ENCODE data around the gene YES1. TPM values are rescaled to one million over a fixed set of nuclear protein-coding genes. Genes with fewer than 3 reads are reported as not detected.

Gene YES1
- total RNA-seq, 2 donors from 2014 or later: 88.5 to 116 TPM

DNA sequence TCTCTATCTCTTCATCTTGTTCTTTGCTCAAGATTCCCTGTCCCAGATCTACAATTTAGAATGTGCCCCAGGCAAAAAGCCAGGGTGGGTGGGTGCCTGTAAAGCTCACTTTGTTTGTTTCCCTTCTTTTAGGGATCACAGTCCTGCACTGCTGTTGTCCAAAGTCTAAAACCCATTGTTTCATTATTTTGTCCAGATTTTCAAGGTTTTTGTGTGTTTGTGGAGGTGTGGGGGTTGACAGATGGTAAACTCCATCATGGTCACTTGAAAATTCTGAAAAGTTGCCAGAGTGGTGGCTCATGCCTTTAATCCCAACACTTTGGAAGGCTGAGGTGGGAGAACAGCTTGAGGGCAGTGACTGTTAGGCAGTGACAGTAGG, 41.5 kb downstream of the YES1 start:
- Histone ChIP-seq H3K27ac (no peak overlapping the region), H3K4me3 (no peak overlapping the region), H3K9me3 (no peaks in the 10 kb centered on the region), H3K4me1 (replicated peaks) (no peaks in the 10 kb centered on the region), H3K27me3 (replicated peaks; ENCODE audit: insufficient read depth) (no peaks in the 10 kb centered on the region), H3K36me3 (no peaks in the 10 kb centered on the region)
- TF ChIP-seq, protein P1, sequence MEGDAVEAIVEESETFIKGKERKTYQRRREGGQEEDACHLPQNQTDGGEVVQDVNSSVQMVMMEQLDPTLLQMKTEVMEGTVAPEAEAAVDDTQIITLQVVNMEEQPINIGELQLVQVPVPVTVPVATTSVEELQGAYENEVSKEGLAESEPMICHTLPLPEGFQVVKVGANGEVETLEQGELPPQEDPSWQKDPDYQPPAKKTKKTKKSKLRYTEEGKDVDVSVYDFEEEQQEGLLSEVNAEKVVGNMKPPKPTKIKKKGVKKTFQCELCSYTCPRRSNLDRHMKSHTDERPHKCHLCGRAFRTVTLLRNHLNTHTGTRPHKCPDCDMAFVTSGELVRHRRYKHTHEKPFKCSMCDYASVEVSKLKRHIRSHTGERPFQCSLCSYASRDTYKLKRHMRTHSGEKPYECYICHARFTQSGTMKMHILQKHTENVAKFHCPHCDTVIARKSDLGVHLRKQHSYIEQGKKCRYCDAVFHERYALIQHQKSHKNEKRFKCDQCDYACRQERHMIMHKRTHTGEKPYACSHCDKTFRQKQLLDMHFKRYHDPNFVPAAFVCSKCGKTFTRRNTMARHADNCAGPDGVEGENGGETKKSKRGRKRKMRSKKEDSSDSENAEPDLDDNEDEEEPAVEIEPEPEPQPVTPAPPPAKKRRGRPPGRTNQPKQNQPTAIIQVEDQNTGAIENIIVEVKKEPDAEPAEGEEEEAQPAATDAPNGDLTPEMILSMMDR (IDR thresholded peaks at IDR 0.05): no peak
- TF ChIP-seq POLR2AphosphoS5 (IDR thresholded peaks at IDR 0.05) (no peak), POLR2A (IDR thresholded peaks at IDR 0.05) (no peak)
- intact Hi-C loops (cut with DNase I): no loop called here
- DNase-seq (ENCODE audit: low spot score): no peak

DNA sequence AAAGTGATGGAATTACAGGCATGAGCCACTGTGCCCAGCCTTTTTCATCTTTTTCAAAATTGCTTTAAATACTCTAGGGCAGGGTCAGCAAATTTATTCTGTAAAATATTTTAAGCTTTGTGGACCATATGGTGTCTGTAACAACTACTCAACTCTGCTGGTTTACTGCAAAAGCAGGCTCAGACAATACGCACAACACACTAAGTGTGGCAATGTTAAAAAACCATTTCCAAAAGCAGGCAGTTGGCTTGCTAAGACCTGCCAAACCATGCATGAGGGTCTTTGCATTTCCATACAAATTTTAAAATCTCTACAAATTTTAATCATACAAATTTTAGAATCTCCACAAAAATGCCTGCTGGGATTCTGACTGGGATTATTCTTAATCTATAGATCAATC, 44.1 kb downstream of the YES1 start:
- no peaks in the 10 kb centered on the region for H3K27me3 ChIP-seq (replicated peaks; ENCODE audit: insufficient read depth)
- H3K4me1 ChIP-seq (replicated peaks): no peaks in the 10 kb centered on the region
- no peaks in the 10 kb centered on the region for H3K9me3 ChIP-seq
- WGBS: 100% methylated on average over 1 of the region's 1 CpG
- H3K36me3 ChIP-seq: no peaks in the 10 kb centered on the region
- no peak overlapping the region for H3K27ac ChIP-seq
- intact Hi-C loops (cut with DNase I): no loop called here
- H3K4me3 ChIP-seq: no peak overlapping the region
- TF ChIP-seq, protein P1 (IDR thresholded peaks at IDR 0.05): no peak
- TF ChIP-seq POLR2A (IDR thresholded peaks at IDR 0.05) (no peak), POLR2AphosphoS5 (IDR thresholded peaks at IDR 0.05) (no peak)
- no peak for DNase-seq (ENCODE audit: low spot score)

DNA sequence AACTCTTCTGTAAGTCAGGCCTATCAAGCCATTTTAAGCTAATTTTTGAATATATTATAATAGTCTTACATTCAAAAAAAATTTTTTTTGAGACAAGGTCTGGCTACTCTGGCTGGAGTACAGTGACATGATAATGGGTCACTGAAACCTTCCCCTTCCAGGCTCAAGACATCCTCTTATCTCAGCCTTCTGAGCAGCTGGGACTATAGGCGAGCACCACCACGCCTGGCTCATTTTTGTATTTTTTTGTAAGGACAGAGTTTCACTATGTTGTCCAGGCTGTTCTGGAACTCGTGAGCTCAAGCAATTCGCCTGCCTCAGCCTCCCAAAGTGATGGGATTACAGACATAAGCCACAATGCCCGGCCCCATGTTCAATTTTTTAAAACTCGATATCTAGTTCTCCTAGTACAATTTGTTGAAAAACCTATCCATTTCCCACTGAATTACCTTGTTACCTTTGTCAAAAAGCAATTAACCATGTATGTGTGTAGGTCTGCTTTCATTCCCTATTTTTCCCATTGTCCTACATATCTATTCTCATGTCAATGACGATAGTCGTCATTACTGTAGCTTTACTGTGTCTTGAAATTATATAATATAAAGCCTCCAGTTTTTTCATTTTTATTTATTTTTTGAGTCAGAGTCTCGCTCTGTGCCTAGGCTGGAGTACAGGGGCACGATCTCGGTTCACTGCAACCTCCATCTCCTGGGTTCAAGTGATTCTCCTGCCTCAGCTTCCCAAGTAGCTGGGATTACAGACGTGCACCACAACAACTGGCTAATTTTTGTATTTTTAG, 44.8 kb downstream of the YES1 start:
- H3K27ac ChIP-seq: no peak overlapping the region
- H3K36me3 ChIP-seq: no peaks in the 10 kb centered on the region
- H3K27me3 ChIP-seq (replicated peaks; ENCODE audit: insufficient read depth): no peaks in the 10 kb centered on the region
- WGBS: 97% methylated on average over 12 of the region's 12 CpGs
- no peak overlapping the region for H3K4me3 ChIP-seq
- no peaks in the 10 kb centered on the region for H3K4me1 ChIP-seq (replicated peaks)
- intact Hi-C loops (cut with DNase I): no loop called here
- no peaks in the 10 kb centered on the region for H3K9me3 ChIP-seq
- TF ChIP-seq POLR2AphosphoS5 (IDR thresholded peaks at IDR 0.05) (no peak), POLR2A (IDR thresholded peaks at IDR 0.05) (no peak)
- TF ChIP-seq, protein P1 (IDR thresholded peaks at IDR 0.05): no peak
- DNase-seq (ENCODE audit: low spot score): no peak

DNA sequence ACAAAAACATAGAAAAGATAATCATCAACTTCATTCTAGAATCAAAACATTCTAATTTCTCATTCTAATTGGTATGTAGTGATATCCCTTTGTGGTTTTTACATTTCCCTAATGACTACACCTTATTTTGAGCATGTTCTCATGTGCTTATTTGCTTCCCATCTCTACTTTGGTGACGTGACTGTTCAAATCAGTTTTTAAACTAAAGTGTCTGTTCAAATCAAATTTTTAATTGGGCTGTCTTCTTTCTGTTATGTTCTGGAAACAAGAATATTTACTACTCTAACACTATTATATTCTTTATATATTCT, 45.5 kb downstream of the YES1 start:
- WGBS: 83% methylated on average over 1 of the region's 1 CpG
- H3K27ac ChIP-seq: no peak overlapping the region
- H3K36me3 ChIP-seq: no peaks in the 10 kb centered on the region
- TF ChIP-seq, protein P1 (IDR thresholded peaks at IDR 0.05): no peak
- TF ChIP-seq POLR2A (IDR thresholded peaks at IDR 0.05) (no peak), POLR2AphosphoS5 (IDR thresholded peaks at IDR 0.05) (no peak)
- DNase-seq (ENCODE audit: low spot score): no peak
- H3K9me3 ChIP-seq: no peaks in the 10 kb centered on the region
- no peak overlapping the region for H3K4me3 ChIP-seq
- H3K27me3 ChIP-seq (replicated peaks; ENCODE audit: insufficient read depth): no peaks in the 10 kb centered on the region
- no peaks in the 10 kb centered on the region for H3K4me1 ChIP-seq (replicated peaks)
- intact Hi-C loops (cut with DNase I): no loop called here

Measured in prostate gland (tissue), 2 donors.